Spleen (tissue), 7 donors: ENCODE results near the gene PARD3.

Experiments used
- POLR2AphosphoS5 ChIP-seq, 3 donors: sonication (generic); formaldehyde crosslinking; IDR thresholded peaks; one replicate each; pipeline ENCODE4 v1.5.1; 2017; ENCODE audit warnings: antibody characterized with exemption in 3 of 3
- TF ChIP-seq, protein P1 (sequence below), 11 experiments: fragments of 200-600 bp in 7 of 11; fragments of 450-650 bp in 4 of 11; sonication (generic) in 4 of 11; IDR thresholded peaks in 8 of 11; conservative IDR thresholded peaks in 3 of 11; 1 replicate in 7 of 11; 2 replicates in 4 of 11; pipeline versions ENCODE4 v1.4.0 to v1.8.0; 2016 to 2021; ENCODE audit warnings: antibody characterized with exemption in 11 of 11, inconsistent platforms in 4 of 11, mild to moderate bottlenecking in 1 of 11
- donor health status: DM: no; HTN: no; CAD: no; lungs with moderate emphysema.
- donor health status: DM: no; HTN: no; CAD: no.
- donor health status: DM: no; HTN: no; CAD: no.

DNA sequence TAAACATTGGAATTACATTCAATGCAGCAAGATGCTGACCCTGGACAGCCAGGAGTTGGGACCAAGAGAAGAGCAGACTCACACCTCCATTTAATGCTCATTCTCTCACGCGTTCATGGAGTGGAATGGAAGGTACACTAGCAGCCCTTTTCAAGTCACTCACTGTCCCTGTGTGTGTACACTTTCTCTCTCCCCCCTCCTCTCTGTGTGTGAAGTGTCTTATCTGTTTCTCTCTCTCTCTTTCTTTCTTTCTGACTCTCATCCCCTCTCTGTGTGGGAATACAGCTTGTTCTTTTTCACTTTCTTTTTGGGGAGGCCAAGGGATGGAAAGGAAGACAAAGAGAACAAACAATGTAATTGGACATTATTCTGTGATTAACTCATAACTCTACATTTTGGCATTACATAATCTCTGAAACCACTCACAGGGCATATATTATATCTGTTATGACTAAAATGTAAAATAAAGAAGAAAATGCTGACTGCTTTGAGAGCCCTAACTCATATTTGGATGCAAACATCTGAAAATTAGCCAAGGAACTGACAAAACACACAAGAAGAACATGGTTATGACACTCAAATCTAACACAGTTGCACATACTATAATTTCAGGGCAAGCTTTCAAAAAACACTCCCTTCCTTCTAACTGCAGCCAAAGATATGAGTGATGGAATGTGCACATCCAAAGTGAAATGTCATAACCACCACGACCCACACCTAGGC lies 188.8 kb downstream of the PARD3 start:
- TF ChIP-seq, protein P1, sequence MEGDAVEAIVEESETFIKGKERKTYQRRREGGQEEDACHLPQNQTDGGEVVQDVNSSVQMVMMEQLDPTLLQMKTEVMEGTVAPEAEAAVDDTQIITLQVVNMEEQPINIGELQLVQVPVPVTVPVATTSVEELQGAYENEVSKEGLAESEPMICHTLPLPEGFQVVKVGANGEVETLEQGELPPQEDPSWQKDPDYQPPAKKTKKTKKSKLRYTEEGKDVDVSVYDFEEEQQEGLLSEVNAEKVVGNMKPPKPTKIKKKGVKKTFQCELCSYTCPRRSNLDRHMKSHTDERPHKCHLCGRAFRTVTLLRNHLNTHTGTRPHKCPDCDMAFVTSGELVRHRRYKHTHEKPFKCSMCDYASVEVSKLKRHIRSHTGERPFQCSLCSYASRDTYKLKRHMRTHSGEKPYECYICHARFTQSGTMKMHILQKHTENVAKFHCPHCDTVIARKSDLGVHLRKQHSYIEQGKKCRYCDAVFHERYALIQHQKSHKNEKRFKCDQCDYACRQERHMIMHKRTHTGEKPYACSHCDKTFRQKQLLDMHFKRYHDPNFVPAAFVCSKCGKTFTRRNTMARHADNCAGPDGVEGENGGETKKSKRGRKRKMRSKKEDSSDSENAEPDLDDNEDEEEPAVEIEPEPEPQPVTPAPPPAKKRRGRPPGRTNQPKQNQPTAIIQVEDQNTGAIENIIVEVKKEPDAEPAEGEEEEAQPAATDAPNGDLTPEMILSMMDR (IDR thresholded peaks at IDR 0.05 in 8 of 11, conservative IDR thresholded peaks at IDR 0.05 in 3 of 11): no peak
- no peak for TF ChIP-seq POLR2AphosphoS5 (IDR thresholded peaks at IDR 0.05)
